K562 (cell line): Measurements from ENCODE around the gene EPB41L3.

ENCODE experiments used
- EGR1 ChIP-seq: fragments of 450-650 bp; conservative IDR thresholded peaks from 2 replicates; pipeline ENCODE4 v1.6.1; 2017; ENCODE audit warnings: mild to moderate bottlenecking
- EZH2 ChIP-seq: IDR thresholded peaks from 2 replicates; pipeline ENCODE4 v1.6.1; 2012; ENCODE audit warnings: low read depth, mild to moderate bottlenecking, inconsistent platforms, low read length, borderline replicate concordance
- ZFP1 ChIP-seq: fragments of 450-650 bp; formaldehyde crosslinking; IDR thresholded peaks from 2 replicates; pipeline ENCODE4 v1.4.0; 2020; ENCODE audit warnings: mild to moderate bottlenecking, mixed read lengths
- ZNF133 ChIP-seq: fragments of 250-450 bp; sonication (Bioruptor Pico); IDR thresholded peaks from 2 replicates; pipeline ENCODE4 v1.4.0; 2020; ENCODE audit warnings: mild to moderate bottlenecking

GRCh38 chr18:5530629-5531178 lies 13.1 kb downstream of the EPB41L3 start:
- TF ChIP-seq ZFP1 (no peak), EZH2 (no peak), EGR1 (no peak), ZNF133 (CRISPR knock-in tag) (no peak)
